CD4-positive, alpha-beta T cell (primary cell): ENCODE measurements around the gene TMEM139. TPM values are rescaled to one million over a fixed set of nuclear protein-coding genes. Genes with fewer than 3 reads are reported as not detected.
A peak's percentile ranks its signal among the peaks of the same experiment; 100 is the strongest.

Experiments
- ATAC-seq: fragments of 200-7000 bp; cut with Tn5 transposase; one replicate; pipeline ENCODE4 v1.10.0; 2022; ENCODE audit warnings: mild to moderate bottlenecking; ENCODE audit not compliant: poor library complexity
- CTCF ChIA-PET: fragments of 350-600 bp; sonication (Branson Sonifier 250); formaldehyde crosslinking; loops from one replicate; lab custom pipeline; 2021; ENCODE audit warnings: antibody characterized with exemption, inconsistent platforms; lab: Charles Lee
- POLR2A ChIA-PET: fragments of 350-600 bp; sonication (Branson Sonifier 250); formaldehyde crosslinking; loops from one replicate; lab custom pipeline; 2021; ENCODE audit warnings: antibody characterized with exemption, inconsistent platforms; lab: Charles Lee
- DNase-seq, 14 experiments: peaks; one replicate each; pipeline ENCODE4 v3.0.0-alpha.2; 2013 to 2020; ENCODE audit warnings: mixed read lengths in 2 of 14
- H3K27ac ChIP-seq, 2 donors: one replicate each; pipeline versions ENCODE4 v1.5.1 to v1.7.0; 2013; ENCODE audit warnings: low read length in 2 of 2, low read depth in 1 of 2, mild to moderate bottlenecking in 1 of 2
- H3K27me3 ChIP-seq, 2 experiments: 1 replicate in 1 of 2; 2 replicates in 1 of 2; pipeline versions ENCODE4 v1.6.1 to v1.7.0; 2013; ENCODE audit warnings: low read length in 2 of 2, control low read depth in 1 of 2, mild to moderate bottlenecking in 1 of 2, moderate library complexity in 1 of 2; ENCODE audit not compliant: insufficient read depth in 2 of 2, control insufficient read depth in 1 of 2
- H3K36me3 ChIP-seq: one replicate; pipeline ENCODE4 v1.6.1; 2013; ENCODE audit warnings: low read length, control low read depth; ENCODE audit not compliant: insufficient read depth
- H3K4me1 ChIP-seq: one replicate; pipeline ENCODE4 v1.6.1; 2013; ENCODE audit warnings: low read length, control low read depth; ENCODE audit not compliant: insufficient read depth
- H3K4me3 ChIP-seq: one replicate; pipeline ENCODE4 v1.5.1; 2013; ENCODE audit warnings: mild to moderate bottlenecking, low read length, moderate library complexity
- H3K9me3 ChIP-seq, 2 experiments: 1 replicate in 1 of 2; 2 replicates in 1 of 2; pipeline versions ENCODE4 v1.6.1 to v1.7.0; 2013; ENCODE audit warnings: low read length in 2 of 2, mild to moderate bottlenecking in 2 of 2, control low read depth in 1 of 2, moderate library complexity in 1 of 2; ENCODE audit not compliant: control insufficient read depth in 1 of 2, insufficient read depth in 1 of 2
- H3K27ac Mint-ChIP-seq: one replicate; pipeline ENCODE4 v1.8.0; 2020; ENCODE audit warnings: mixed read lengths
- H3K27me3 Mint-ChIP-seq: one replicate; pipeline ENCODE4 v1.8.0; 2021; ENCODE audit warnings: mixed read lengths
- H3K36me3 Mint-ChIP-seq: one replicate; pipeline ENCODE4 v1.8.0; 2021; ENCODE audit warnings: low read depth, mixed read lengths
- H3K4me1 Mint-ChIP-seq: one replicate; pipeline ENCODE4 v1.8.0; 2021; ENCODE audit warnings: low read depth, mixed read lengths
- H3K4me3 Mint-ChIP-seq: one replicate; pipeline ENCODE4 v1.8.0; 2020; ENCODE audit warnings: mild to moderate bottlenecking, mixed read lengths
- H3K9me3 Mint-ChIP-seq: one replicate; pipeline ENCODE4 v1.8.0; 2020; ENCODE audit warnings: mixed read lengths
- CTCF ChIP-seq: fragments of 200-600 bp; IDR thresholded peaks from one replicate; pipeline ENCODE4 v1.8.0; 2022; ENCODE audit warnings: antibody characterized with exemption, mild to moderate bottlenecking
- intact Hi-C, 2 experiments: fragments of 100-400 bp; cut with DNase I in 1 of 2; cut with micrococcal nuclease in 1 of 2; formaldehyde crosslinking; loops; one replicate each; pipeline versions ENCODE4 v1.15.1 to v1.9.0; 2023 to 2025; cut with DNase I, micrococcal nuclease
- total RNA-seq, 174 experiments: library from RNA in 2 of 174; stranded (reverse) in 2 of 174; gene quantifications; one replicate each; pipeline ENCODE4 v1.2.3 and lab custom pipeline; 2021 to 2026

Gene TMEM139
- total RNA-seq, 2 experiments from 2014 or later, result 0.20 to 0.27 TPM

GRCh38 chr7:143250822-143251221 is 33.9 kb upstream of the TMEM139 start:
- Histone ChIP-seq H3K4me3 (no peak overlapping the region), H3K36me3 (no peaks in the 10 kb centered on the region), H3K27me3 (no peaks in the 10 kb centered on the region), H3K27ac (no peak overlapping the region), H3K4me1 (peaks cover 52% of the 10 kb centered on the region), H3K9me3 (peaks cover 10 to 11% of the 10 kb centered on the region in 2 experiments)
- Mint-ChIP-seq H3K4me1 (peaks cover 96% of the 10 kb centered on the region), H3K36me3 (peaks cover 45% of the 10 kb centered on the region), H3K9me3 (peaks cover 25% of the 10 kb centered on the region), H3K27me3 (no peaks in the 10 kb centered on the region), H3K27ac (peak overlapping the region; percentile 77), H3K4me3 (peak overlapping the region; percentile 62)
- ChIA-PET POLR2A (interaction anchor here (0.6 to 5.3 kb wide), 11 partner anchors 8 to 443 kb away, joined by 3 to 40 read pairs (median 5); partner anchors contain the start of genes CASP2 and GSTK1), CTCF (interaction anchor here (1.0 to 3.6 kb wide), 5 partner anchors 10 to 130 kb away, joined by 3 to 17 read pairs (median 5); partner anchors contain the start of gene GSTK1)
- intact Hi-C loops, result loop anchor here in 1 of 2 experiments (5.0 kb wide), 1 partner anchor 156 kb away; the partner anchor contains the start of gene EPHA1
- DNase-seq, result peak in 3 of 14 experiments; percentile 66 to 80 (median 71)
- peak; percentile 86 for ATAC-seq
- no peak for TF ChIP-seq CTCF

- no peaks in the 10 kb centered on the region for H3K36me3 ChIP-seq
- H3K9me3 Mint-ChIP-seq, result peaks cover 22% of the 10 kb centered on the region
- no peaks in the 10 kb centered on the region for H3K27me3 ChIP-seq
- peak overlapping the region; percentile 77 for H3K27ac Mint-ChIP-seq
- H3K4me3 ChIP-seq, result no peak overlapping the region
- intact Hi-C loops, result loop anchor here in 1 of 2 experiments (5.0 kb wide), 1 partner anchor 155 kb away; the partner anchor contains the start of gene EPHA1
- H3K4me1 ChIP-seq, result peaks cover 53% of the 10 kb centered on the region
- H3K4me1 Mint-ChIP-seq, result peaks cover 96% of the 10 kb centered on the region
- ChIA-PET CTCF (interaction anchor here (1.4 kb wide), 1 partner anchor 11 kb away, joined by 5 read pairs; the partner anchor contains the start of gene GSTK1), POLR2A (interaction anchor here (0.9 to 5.3 kb wide), 5 partner anchors 11 to 444 kb away, joined by 3 to 40 read pairs (median 5); partner anchors contain the start of genes CASP2 and GSTK1)
- H3K4me3 Mint-ChIP-seq, result peak overlapping the region; percentile 32
- H3K36me3 Mint-ChIP-seq, result peaks cover 45% of the 10 kb centered on the region
- H3K27ac ChIP-seq, result no peak overlapping the region
- no peak for TF ChIP-seq CTCF
- peaks cover 10 to 11% of the 10 kb centered on the region in 2 experiments for H3K9me3 ChIP-seq
- H3K27me3 Mint-ChIP-seq, result no peaks in the 10 kb centered on the region
- ATAC-seq (no peak), DNase-seq (peak in 3 of 14 experiments; percentile 51 to 63 (median 57))
Measured at GRCh38 chr7:143252006-143252405, 32.8 kb upstream of the TMEM139 start.

GRCh38 chr7:143255564-143255963 is 29.2 kb upstream of the TMEM139 start:
- H3K4me1 Mint-ChIP-seq, result peaks cover 89% of the 10 kb centered on the region
- CTCF ChIA-PET, result interaction anchor here (0.9 to 1.8 kb wide), 5 partner anchors 11 to 125 kb away, joined by 3 to 10 read pairs (median 3); partner anchors contain the start of gene CASP2
- peaks cover 34% of the 10 kb centered on the region for H3K36me3 Mint-ChIP-seq
- Histone ChIP-seq H3K27ac (peak overlapping the region in 1 of 2 donors; percentile 14), H3K27me3 (no peaks in the 10 kb centered on the region), H3K9me3 (peaks cover 5 to 10% of the 10 kb centered on the region in 2 experiments), H3K4me1 (peaks cover 47% of the 10 kb centered on the region), H3K4me3 (no peak overlapping the region), H3K36me3 (no peaks in the 10 kb centered on the region)
- H3K27me3 Mint-ChIP-seq, result no peaks in the 10 kb centered on the region
- no peak for TF ChIP-seq CTCF
- POLR2A ChIA-PET, result interaction anchor here (0.7 to 1.2 kb wide), 6 partner anchors 8 to 40 kb away, joined by 3 to 7 read pairs (median 4); partner anchors contain the start of gene GSTK1
- peaks cover 19% of the 10 kb centered on the region for H3K9me3 Mint-ChIP-seq
- ATAC-seq (no peak), DNase-seq (peak in 1 of 14 experiments; percentile 25)
- H3K27ac Mint-ChIP-seq, result peak overlapping the region; percentile 60
- H3K4me3 Mint-ChIP-seq, result peak overlapping the region; percentile 23
- intact Hi-C loops, result no loop called here
